WTC11 (cell line): ENCODE measurements around the gene ZNF205. TPM values are rescaled to one million over a fixed set of nuclear protein-coding genes. Genes with fewer than 3 reads are reported as not detected.

ENCODE experiments used
- ARID4B ChIP-seq: sonication (generic); formaldehyde crosslinking; IDR thresholded peaks from 2 replicates; pipeline ENCODE4 v1.8.0; 2023; ENCODE audit warnings: missing genetic modification reagents, mild to moderate bottlenecking, borderline replicate concordance
- CREB1 ChIP-seq: sonication (generic); formaldehyde crosslinking; IDR thresholded peaks from 2 replicates; pipeline ENCODE4 v1.8.0; 2023; ENCODE audit warnings: mild to moderate bottlenecking, missing genetic modification reagents
- CREM ChIP-seq: sonication (generic); formaldehyde crosslinking; IDR thresholded peaks from 2 replicates; pipeline ENCODE4 v1.8.1; 2022; ENCODE audit warnings: mild to moderate bottlenecking, missing genetic modification reagents, moderate library complexity
- E2F4 ChIP-seq: sonication (generic); formaldehyde crosslinking; IDR thresholded peaks from 2 replicates; pipeline ENCODE4 v1.8.1; 2022; ENCODE audit warnings: low read depth, mild to moderate bottlenecking, moderate library complexity, missing genetic modification reagents, borderline replicate concordance
- E2F5 ChIP-seq: sonication (generic); formaldehyde crosslinking; IDR thresholded peaks from 2 replicates; pipeline ENCODE4 v1.8.1; 2022; ENCODE audit warnings: mild to moderate bottlenecking, moderate library complexity, missing genetic modification reagents
- ELF4 ChIP-seq: sonication (generic); formaldehyde crosslinking; IDR thresholded peaks from 2 replicates; pipeline ENCODE4 v1.8.1; 2022; ENCODE audit warnings: low read depth, mild to moderate bottlenecking, moderate library complexity, missing genetic modification reagents
- ERG ChIP-seq: fragments of 250-450 bp; sonication (Bioruptor Pico); IDR thresholded peaks from 2 replicates; pipeline ENCODE4 v1.8.0; 2021; ENCODE audit warnings: mild to moderate bottlenecking
- ETV6 ChIP-seq: sonication (generic); formaldehyde crosslinking; IDR thresholded peaks from 2 replicates; pipeline ENCODE4 v1.8.1; 2022; ENCODE audit warnings: mild to moderate bottlenecking, missing genetic modification reagents
- FOXP1 ChIP-seq: sonication (generic); formaldehyde crosslinking; IDR thresholded peaks from 2 replicates; pipeline ENCODE4 v1.8.0; 2022; ENCODE audit warnings: missing genetic modification reagents, mild to moderate bottlenecking, moderate library complexity, borderline replicate concordance
- IRF1 ChIP-seq: sonication (generic); formaldehyde crosslinking; IDR thresholded peaks from 2 replicates; pipeline ENCODE4 v1.8.0; 2023; ENCODE audit warnings: missing genetic modification reagents
- JUN ChIP-seq: sonication (generic); formaldehyde crosslinking; IDR thresholded peaks from 2 replicates; pipeline ENCODE4 v1.8.0; 2023; ENCODE audit warnings: mild to moderate bottlenecking, missing genetic modification reagents
- MAX ChIP-seq: sonication (generic); formaldehyde crosslinking; IDR thresholded peaks from 2 replicates; pipeline ENCODE4 v1.8.0; 2022; ENCODE audit warnings: mild to moderate bottlenecking, missing genetic modification reagents
- MYBL2 ChIP-seq: sonication (generic); formaldehyde crosslinking; IDR thresholded peaks from 2 replicates; pipeline ENCODE4 v1.8.1; 2023; ENCODE audit warnings: mild to moderate bottlenecking, moderate library complexity, missing genetic modification reagents
- NFYB ChIP-seq: sonication (generic); formaldehyde crosslinking; conservative IDR thresholded peaks from 2 replicates; pipeline ENCODE4 v1.8.0; 2022; ENCODE audit warnings: low read depth, missing genetic modification reagents
- PRDM15 ChIP-seq: sonication (generic); formaldehyde crosslinking; IDR thresholded peaks from 2 replicates; pipeline ENCODE4 v1.8.0; 2022; ENCODE audit warnings: missing genetic modification reagents
- SMAD3 ChIP-seq: sonication (generic); formaldehyde crosslinking; IDR thresholded peaks from 2 replicates; pipeline ENCODE4 v1.8.0; 2022; ENCODE audit warnings: missing genetic modification reagents, mild to moderate bottlenecking, borderline replicate concordance
- TEAD1 ChIP-seq: sonication (generic); formaldehyde crosslinking; IDR thresholded peaks from 2 replicates; pipeline ENCODE4 v1.8.0; 2022; ENCODE audit warnings: mild to moderate bottlenecking, missing genetic modification reagents
- ZBTB43 ChIP-seq: sonication (generic); formaldehyde crosslinking; IDR thresholded peaks from 2 replicates; pipeline ENCODE4 v1.8.1; 2023; ENCODE audit warnings: mild to moderate bottlenecking, missing genetic modification reagents
- ZMAT4 ChIP-seq: fragments of 250-450 bp; sonication (Bioruptor Pico); IDR thresholded peaks from 2 replicates; pipeline ENCODE4 v1.9.0; 2021; ENCODE audit warnings: mild to moderate bottlenecking
- ZNF121 ChIP-seq: sonication (generic); formaldehyde crosslinking; IDR thresholded peaks from 2 replicates; pipeline ENCODE4 v1.8.0; 2023; ENCODE audit warnings: missing genetic modification reagents
- ZNF232 ChIP-seq: sonication (generic); formaldehyde crosslinking; IDR thresholded peaks from 2 replicates; pipeline ENCODE4 v1.8.0; 2022; ENCODE audit warnings: mild to moderate bottlenecking, missing genetic modification reagents
- ZNF396 ChIP-seq: fragments of 250-450 bp; sonication (Bioruptor Pico); IDR thresholded peaks from 2 replicates; pipeline ENCODE4 v1.8.0; 2021; ENCODE audit warnings: mild to moderate bottlenecking, moderate library complexity, borderline replicate concordance
- ZNF416 ChIP-seq: fragments of 250-450 bp; sonication (Bioruptor Pico); IDR thresholded peaks from 2 replicates; pipeline ENCODE4 v1.9.0; 2021; ENCODE audit warnings: mild to moderate bottlenecking, inconsistent platforms
- total RNA-seq: library from RNA; stranded (reverse); gene quantifications from 3 replicates; pipeline ENCODE4 v1.2.3, GENCODE V29; 2021

Gene ZNF205
- total RNA-seq, 1 experiment from 2014 or later = 22.7 TPM

GRCh38 chr16:3123986-3124886 is 11.8 kb downstream of the ZNF205 start (continued):
- TF ChIP-seq MAX = peak; percentile 33; the same call in 1 of the 2 replicates
- peak; percentile 56; the same call in 1 of the 2 replicates for TF ChIP-seq TEAD1
- no peak for TF ChIP-seq ZBTB43
- TF ChIP-seq ERG (CRISPR knock-in tag) = 0 out of 2 replicates have a peak, but pooled peaks have one; percentile 34
- no peak for TF ChIP-seq ZMAT4
- TF ChIP-seq CREB1 (CRISPR knock-in tag) = no peak
- 0 out of 2 replicates have a peak, but pooled peaks have one; percentile 21 for TF ChIP-seq IRF1 (CRISPR knock-in tag)
- TF ChIP-seq SMAD3 (CRISPR knock-in tag) = peak; percentile 35; the same call in 1 of the 2 replicates
- TF ChIP-seq NFYB (CRISPR knock-in tag) = peak; percentile 48
- peak; percentile 69; the same call in 1 of the 2 replicates for TF ChIP-seq MYBL2
- TF ChIP-seq ETV6 (CRISPR knock-in tag) = peak; percentile 71; the same call in 1 of the 2 replicates
- peak; percentile 56; the same call in 1 of the 2 replicates for TF ChIP-seq JUN (CRISPR knock-in tag)
- no peak for TF ChIP-seq ELF4 (CRISPR knock-in tag)
- peak; percentile 57; the same call in 1 of the 2 replicates for TF ChIP-seq E2F5 (CRISPR knock-in tag)
- TF ChIP-seq FOXP1 (CRISPR knock-in tag) = peak; percentile 80; the same call in 1 of the 2 replicates
- TF ChIP-seq ZNF121 (CRISPR knock-in tag) = peak; percentile 86
- no peak for TF ChIP-seq E2F4 (CRISPR knock-in tag)
- TF ChIP-seq ARID4B (CRISPR knock-in tag) = peak; percentile 89
- TF ChIP-seq ZNF232 (CRISPR knock-in tag) = 0 out of 2 replicates have a peak, but pooled peaks have one; percentile 50
- TF ChIP-seq ZNF416 = no peak
- TF ChIP-seq PRDM15 (CRISPR knock-in tag) = no peak
- no peak for TF ChIP-seq ZNF396
- TF ChIP-seq CREM = 0 out of 2 replicates have a peak, but pooled peaks have one; percentile 38
